Measurements from ENCODE around the gene CADPS.

Gene CADPS

GRCh38 chr3:62737449-62737848, 137.8 kb downstream of the CADPS start:
- no peak for DNase-seq

GRCh38 chr3:62735510-62735909, 139.7 kb downstream of the CADPS start:
- DNase-seq = no peak

GRCh38 chr3:62732183-62732904, 142.9 kb downstream of the CADPS start:
- no peak for DNase-seq

- no peak for DNase-seq
Measured at GRCh38 chr3:62727981-62728380, 147.2 kb downstream of the CADPS start.

- peak; percentile 71 for DNase-seq
Measured at GRCh38 chr3:62727536-62727935, 147.7 kb downstream of the CADPS start.

- no peak for DNase-seq
Measured at GRCh38 chr3:62724503-62724902, 150.7 kb downstream of the CADPS start.

- DNase-seq = no peak
Measured at GRCh38 chr3:62723914-62724217, 151.3 kb downstream of the CADPS start.

GRCh38 chr3:62723166-62723913, 151.9 kb downstream of the CADPS start:
- no peak for DNase-seq

GRCh38 chr3:62722344-62722743, 152.9 kb downstream of the CADPS start:
- DNase-seq = no peak

- peak; percentile 79 for DNase-seq
Measured at GRCh38 chr3:62718515-62719320, 156.5 kb downstream of the CADPS start.

- DNase-seq = no peak
Measured at GRCh38 chr3:62718011-62718410, 157.2 kb downstream of the CADPS start.

- DNase-seq = peak; percentile 76
Measured at GRCh38 chr3:62712746-62713145, 162.5 kb downstream of the CADPS start.

- no peak for DNase-seq
Measured at GRCh38 chr3:62710751-62711150, 164.5 kb downstream of the CADPS start.

- no peak for DNase-seq
Measured at GRCh38 chr3:62708638-62709373, 166.4 kb downstream of the CADPS start.

GRCh38 chr3:62705721-62706120, 169.5 kb downstream of the CADPS start:
- DNase-seq = peak; percentile 59

GRCh38 chr3:62703451-62704167, 171.6 kb downstream of the CADPS start:
- peak; percentile 70 for DNase-seq

- DNase-seq = no peak
Measured at GRCh38 chr3:62700357-62700756, 174.9 kb downstream of the CADPS start.

- no peak for DNase-seq
Measured at GRCh38 chr3:62699728-62700127, 175.5 kb downstream of the CADPS start.

GRCh38 chr3:62696011-62696410, 179.2 kb downstream of the CADPS start:
- DNase-seq = no peak

GRCh38 chr3:62688812-62689211, 186.4 kb downstream of the CADPS start:
- DNase-seq = no peak

GRCh38 chr3:62688050-62688449, 187.2 kb downstream of the CADPS start:
- peak; percentile 56 for DNase-seq
